Gastrocnemius medialis (tissue), 4 donors: Measurements from ENCODE around the gene GRK1. TPM values are rescaled to one million over a fixed set of nuclear protein-coding genes. Genes with fewer than 3 reads are reported as not detected.

ENCODE experiments used
- ATAC-seq, 2 donors: fragments of 150-250 bp; one replicate each; pipeline ENCODE4 v1.9.1; 2016
- DNase-seq, 2 donors: peaks; one replicate each; pipeline ENCODE4 v3.0.0-alpha.2; 2019
- H3K27ac ChIP-seq, 4 donors: fragments of 200-600 bp; sonication (generic); 1 replicate in 1 of 4; 2 replicates in 3 of 4; pipeline ENCODE4 v1.5.1; 2016 to 2018; ENCODE audit warnings: mild to moderate bottlenecking in 2 of 4, moderate library complexity in 1 of 4
- H3K27me3 ChIP-seq, 3 donors: fragments of 200-600 bp; sonication (generic) in 2 of 3; 1 replicate in 1 of 3; 2 replicates in 2 of 3; pipeline versions ENCODE4 v1.5.1 to v1.6.0; 2016 to 2019; ENCODE audit warnings: mild to moderate bottlenecking in 1 of 3, moderate library complexity in 1 of 3
- H3K36me3 ChIP-seq, 2 donors: fragments of 200-600 bp; sonication (generic) in 1 of 2; one replicate each; pipeline ENCODE4 v1.5.1; 2017 to 2018
- H3K4me1 ChIP-seq, 2 donors: fragments of 200-600 bp; sonication (generic) in 1 of 2; one replicate each; pipeline ENCODE4 v1.5.1; 2016 to 2017; ENCODE audit warnings: mild to moderate bottlenecking in 2 of 2
- H3K4me3 ChIP-seq, 4 donors: fragments of 200-600 bp; sonication (generic) in 3 of 4; 1 replicate in 1 of 4; 2 replicates in 3 of 4; pipeline ENCODE4 v1.5.1; 2016 to 2019; ENCODE audit warnings: mild to moderate bottlenecking in 2 of 4
- H3K9me3 ChIP-seq, 3 donors: fragments of 200-600 bp; sonication (generic) in 2 of 3; 1 replicate in 1 of 3; 2 replicates in 2 of 3; pipeline ENCODE4 v1.5.1; 2016 to 2019
- POLR2A ChIP-seq, 2 donors: fragments of 450-650 bp; IDR thresholded peaks; one replicate each; pipeline ENCODE4 v1.6.1; 2017; ENCODE audit warnings: antibody characterized with exemption in 2 of 2, mild to moderate bottlenecking in 2 of 2, moderate library complexity in 2 of 2
- in situ Hi-C, 4 donors: fragments of 200-750 bp; cut with MboI; loops; one replicate each; pipeline versions ENCODE4 v1.15.0 to v1.8.0; 2017; ENCODE audit warnings: low sequenced_read_pairs in 4 of 4
- intact Hi-C: fragments of 100-400 bp; cut with DNase I; formaldehyde crosslinking; loops from one replicate; pipeline ENCODE4 v1.15.1; 2023; ENCODE audit warnings: low total_unique reads
- total RNA-seq, 4 donors: library from RNA; depleted of rRNA; stranded (reverse); fragments of >200 nt; gene quantifications; one replicate each; pipeline versions ENCODE4 v1.1.0 to v1.2.3, GENCODE V29; 2016
- TF ChIP-seq, protein P1 (sequence below), 5 experiments: fragments of 450-650 bp in 3 of 5; fragments of 200-600 bp in 2 of 5; sonication (generic) in 2 of 5; IDR thresholded peaks in 4 of 5; conservative IDR thresholded peaks in 1 of 5; 1 replicate in 4 of 5; 2 replicates in 1 of 5; pipeline ENCODE4 v1.5.1; 2016 to 2019; ENCODE audit warnings: antibody characterized with exemption in 5 of 5, mild to moderate bottlenecking in 3 of 5, moderate library complexity in 3 of 5

Gene GRK1
- total RNA-seq, 4 donors from 2014 or later: 0.10 TPM; not detected in 3

DNA sequence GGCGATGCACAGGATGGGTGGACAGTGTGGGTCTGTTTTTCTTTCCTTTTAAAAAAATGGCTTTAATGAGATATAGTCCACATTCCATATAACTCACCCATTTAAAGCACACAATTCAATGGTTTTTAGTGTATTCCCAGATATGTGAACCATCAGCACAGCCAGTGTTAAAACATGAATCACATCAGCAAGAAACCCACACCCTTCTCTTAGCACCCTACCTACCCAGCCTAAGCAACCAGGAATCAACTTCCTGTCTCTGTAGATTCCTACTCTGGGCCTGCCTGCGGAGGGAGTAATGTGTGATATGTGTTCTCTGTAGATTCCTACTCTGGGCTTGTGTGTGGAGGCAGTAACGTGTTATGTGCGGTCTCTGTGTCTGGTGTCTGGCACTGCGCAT, 103.9 kb downstream of the GRK1 start:
- H3K4me1 ChIP-seq: no peaks in the 10 kb centered on the region
- TF ChIP-seq POLR2A (IDR thresholded peaks at IDR 0.05): no peak
- TF ChIP-seq, protein P1, sequence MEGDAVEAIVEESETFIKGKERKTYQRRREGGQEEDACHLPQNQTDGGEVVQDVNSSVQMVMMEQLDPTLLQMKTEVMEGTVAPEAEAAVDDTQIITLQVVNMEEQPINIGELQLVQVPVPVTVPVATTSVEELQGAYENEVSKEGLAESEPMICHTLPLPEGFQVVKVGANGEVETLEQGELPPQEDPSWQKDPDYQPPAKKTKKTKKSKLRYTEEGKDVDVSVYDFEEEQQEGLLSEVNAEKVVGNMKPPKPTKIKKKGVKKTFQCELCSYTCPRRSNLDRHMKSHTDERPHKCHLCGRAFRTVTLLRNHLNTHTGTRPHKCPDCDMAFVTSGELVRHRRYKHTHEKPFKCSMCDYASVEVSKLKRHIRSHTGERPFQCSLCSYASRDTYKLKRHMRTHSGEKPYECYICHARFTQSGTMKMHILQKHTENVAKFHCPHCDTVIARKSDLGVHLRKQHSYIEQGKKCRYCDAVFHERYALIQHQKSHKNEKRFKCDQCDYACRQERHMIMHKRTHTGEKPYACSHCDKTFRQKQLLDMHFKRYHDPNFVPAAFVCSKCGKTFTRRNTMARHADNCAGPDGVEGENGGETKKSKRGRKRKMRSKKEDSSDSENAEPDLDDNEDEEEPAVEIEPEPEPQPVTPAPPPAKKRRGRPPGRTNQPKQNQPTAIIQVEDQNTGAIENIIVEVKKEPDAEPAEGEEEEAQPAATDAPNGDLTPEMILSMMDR (IDR thresholded peaks at IDR 0.05 in 4 of 5, conservative IDR thresholded peaks at IDR 0.05 in 1 of 5): no peak
- peaks cover 6 to 14% (median 8%) of the 10 kb centered on the region in 3 donors for H3K27me3 ChIP-seq
- H3K9me3 ChIP-seq: no peaks in the 10 kb centered on the region
- intact Hi-C loops (no loop called here), in situ Hi-C loops (no loop called here)
- no peak for DNase-seq
- no peak overlapping the region for H3K27ac ChIP-seq
- ATAC-seq: no peak
- H3K4me3 ChIP-seq: no peak overlapping the region
- no peaks in the 10 kb centered on the region for H3K36me3 ChIP-seq

DNA sequence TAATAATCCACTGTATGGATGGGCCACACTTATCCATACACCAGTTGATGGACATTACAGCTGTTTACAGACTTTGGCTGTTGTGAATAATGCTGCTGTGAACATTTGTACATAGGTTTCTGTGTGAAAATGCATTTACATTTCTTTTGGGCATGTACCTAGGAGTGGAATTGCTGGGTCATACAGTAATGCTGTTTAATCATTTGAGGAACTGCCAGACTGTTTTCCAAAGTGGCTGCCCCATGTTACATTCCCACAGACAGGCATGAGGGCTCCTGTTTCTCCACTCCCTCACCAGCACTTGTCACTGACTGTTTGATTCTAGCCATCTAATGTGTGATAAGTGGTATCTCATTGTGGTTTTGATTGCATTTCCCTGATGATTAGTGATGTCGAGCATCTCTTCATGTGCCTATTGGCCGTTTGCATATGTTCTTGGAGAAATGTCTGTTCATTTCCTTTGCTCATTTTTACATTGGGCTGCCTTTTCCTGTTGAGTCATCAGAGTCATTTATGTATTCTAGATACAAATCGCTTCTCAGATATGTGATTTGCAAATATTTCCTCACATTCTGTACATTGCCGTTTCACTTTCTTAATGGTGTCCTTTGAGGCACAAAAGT, 104.8 kb downstream of the GRK1 start:
- H3K4me3 ChIP-seq: no peak overlapping the region
- DNase-seq (no peak), ATAC-seq (no peak)
- H3K27ac ChIP-seq: no peak overlapping the region
- H3K9me3 ChIP-seq: no peaks in the 10 kb centered on the region
- no peak for TF ChIP-seq POLR2A (IDR thresholded peaks at IDR 0.05)
- TF ChIP-seq, protein P1 (IDR thresholded peaks at IDR 0.05 in 4 of 5, conservative IDR thresholded peaks at IDR 0.05 in 1 of 5): no peak
- H3K27me3 ChIP-seq: peaks cover 13 to 19% (median 14%) of the 10 kb centered on the region in 3 donors
- H3K36me3 ChIP-seq: no peaks in the 10 kb centered on the region
- H3K4me1 ChIP-seq: no peaks in the 10 kb centered on the region
- in situ Hi-C loops (no loop called here), intact Hi-C loops (no loop called here)

DNA sequence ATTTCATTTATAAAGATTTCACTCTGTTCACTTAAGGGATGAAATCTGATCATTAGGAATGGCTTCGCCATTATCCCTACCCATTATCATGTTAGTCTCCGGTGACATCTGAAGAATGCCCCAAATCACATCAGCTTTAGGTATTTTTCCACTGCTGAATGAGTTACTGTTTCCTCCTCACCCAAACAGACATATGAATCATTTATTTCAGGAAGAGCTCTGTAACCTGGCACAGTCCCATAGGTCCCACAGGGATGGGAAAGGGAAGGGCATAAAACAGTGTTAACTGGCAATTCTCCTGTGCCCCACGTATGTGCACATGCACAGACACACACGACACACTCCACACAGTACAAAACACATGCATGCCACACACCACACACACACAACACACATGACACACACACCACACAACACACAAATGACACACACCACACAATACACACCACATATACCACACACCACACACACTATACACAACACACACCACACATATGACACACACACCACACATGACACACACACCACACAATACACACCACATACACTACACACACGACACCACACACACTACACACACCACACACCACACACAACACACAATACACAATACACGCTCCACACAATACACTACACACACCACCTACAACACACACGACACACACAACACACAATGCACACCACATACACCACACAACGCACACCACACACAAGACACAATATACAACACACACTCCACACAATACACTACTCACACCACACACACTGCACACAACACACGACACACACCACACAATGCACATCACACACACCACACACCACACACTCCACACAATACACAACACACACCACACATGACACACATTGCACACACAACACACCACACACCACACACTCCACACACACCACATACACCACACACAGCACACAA, 107.4 kb downstream of the GRK1 start:
- peak in 1 of 2 donors; percentile 27 for ATAC-seq
- Histone ChIP-seq H3K4me3 (no peak overlapping the region), H3K9me3 (no peaks in the 10 kb centered on the region), H3K27me3 (peaks cover 15 to 27% (median 23%) of the 10 kb centered on the region in 3 donors), H3K36me3 (no peaks in the 10 kb centered on the region), H3K27ac (no peak overlapping the region), H3K4me1 (no peaks in the 10 kb centered on the region)
- intact Hi-C loops: no loop called here
- no peak for DNase-seq
- in situ Hi-C loops: no loop called here
- no peak for TF ChIP-seq POLR2A (IDR thresholded peaks at IDR 0.05)

DNA sequence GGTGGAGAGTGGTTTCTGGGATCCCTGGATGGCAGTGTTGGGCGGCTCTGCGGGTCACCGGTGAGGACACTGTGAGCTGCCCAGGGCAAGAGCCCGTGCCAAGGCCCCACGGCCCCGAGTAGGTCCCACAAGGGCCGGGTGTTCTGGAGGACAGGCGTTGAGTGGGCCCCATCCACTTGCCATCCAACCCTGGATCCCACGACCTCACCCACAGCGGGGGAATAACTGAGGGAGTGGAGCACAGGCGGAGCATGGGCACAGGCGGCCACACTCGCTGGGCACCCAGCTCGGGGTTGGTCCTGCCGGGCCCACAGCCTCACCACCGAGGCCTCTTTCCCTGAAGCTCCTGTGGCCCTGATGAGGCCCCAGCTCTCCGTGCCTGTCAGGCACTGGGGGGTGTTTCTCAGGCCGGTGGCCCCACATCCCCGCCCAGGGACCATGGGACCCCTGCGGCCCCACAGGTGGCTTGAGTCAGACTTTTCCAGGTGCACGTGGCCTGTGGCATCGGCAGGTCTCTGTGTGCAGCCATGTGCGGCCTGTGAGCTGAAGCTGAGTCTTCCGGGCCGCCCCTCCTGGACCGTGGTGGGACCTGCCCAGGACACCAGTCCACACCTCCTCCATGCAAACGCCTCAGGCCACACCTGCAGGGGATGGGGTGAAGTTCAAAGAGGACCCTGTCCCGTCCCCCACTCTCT, 108.6 kb downstream of the GRK1 start:
- ATAC-seq: no peak
- Histone ChIP-seq H3K9me3 (no peaks in the 10 kb centered on the region), H3K36me3 (no peaks in the 10 kb centered on the region), H3K27me3 (peaks cover 15 to 27% (median 23%) of the 10 kb centered on the region in 3 donors), H3K4me3 (no peak overlapping the region), H3K27ac (no peak overlapping the region), H3K4me1 (no peaks in the 10 kb centered on the region)
- in situ Hi-C loops: no loop called here
- TF ChIP-seq POLR2A (IDR thresholded peaks at IDR 0.05): no peak
- TF ChIP-seq, protein P1 (IDR thresholded peaks at IDR 0.05 in 4 of 5, conservative IDR thresholded peaks at IDR 0.05 in 1 of 5): no peak
- DNase-seq: no peak
- intact Hi-C loops: no loop called here
